K562 (cell line): ENCODE results near the gene SPTBN5. TPM values are rescaled to one million over a fixed set of nuclear protein-coding genes. Genes with fewer than 3 reads are reported as not detected.

ENCODE experiments used
- BRF1 ChIP-seq: IDR thresholded peaks from 3 replicates; pipeline ENCODE4 v1.6.1; 2011; ENCODE audit warnings: borderline replicate concordance, mild to moderate bottlenecking; ENCODE audit not compliant: insufficient read length; ENCODE audit errors: extremely low read depth
- CHD2 ChIP-seq: IDR thresholded peaks from 2 replicates; pipeline ENCODE4 v1.6.1; 2011; ENCODE audit warnings: low read depth, low read length
- JUN ChIP-seq, 2 experiments: sonication (generic) in 1 of 2; formaldehyde crosslinking in 1 of 2; IDR thresholded peaks; 2 replicates each; pipeline versions ENCODE4 v1.6.1 to v1.8.0; 2012 to 2022; ENCODE audit warnings: borderline replicate concordance in 2 of 2, mild to moderate bottlenecking in 2 of 2, improper control_type of control experiment in 1 of 2, low read depth in 1 of 2, low read length in 1 of 2, missing genetic modification reagents in 1 of 2
- NELFE ChIP-seq: IDR thresholded peaks from 2 replicates; pipeline ENCODE4 v1.6.1; 2011; ENCODE audit warnings: mild to moderate bottlenecking; ENCODE audit not compliant: insufficient read depth, insufficient read length
- SREBF2 ChIP-seq: sonication (generic); formaldehyde crosslinking; IDR thresholded peaks from 2 replicates; pipeline ENCODE4 v1.4.0; 2020; ENCODE audit warnings: mild to moderate bottlenecking, missing genetic modification reagents
- ZNF239 ChIP-seq: fragments of 250-450 bp; sonication (Bioruptor Pico); IDR thresholded peaks from 2 replicates; pipeline ENCODE4 v1.4.0; 2020; ENCODE audit warnings: mild to moderate bottlenecking
- ZNF77 ChIP-seq: fragments of 250-450 bp; sonication (Bioruptor Pico); IDR thresholded peaks from 2 replicates; pipeline ENCODE4 v1.5.0; 2020
- polyA plus RNA-seq, 8 experiments: library from polyadenylated mRNA; depleted of rRNA in 4 of 8; stranded (reverse) in 5 of 8; unstranded in 3 of 8; fragments of >200 nt; fragmentation: Nextera tagmentation in 2 of 8; fragmentation: Illumina TruSeq in 1 of 8; extraction: Ambion mirVana in 2 of 8; extraction: Trizol in 1 of 8; gene quantifications; 2 replicates each; pipeline versions ENCODE4 v1.2.1 to v1.2.3, GENCODE V29; 2011 to 2014; ENCODE audit warnings: inconsistent platforms in 1 of 8, missing spikeins in 1 of 8
- total RNA-seq, 7 experiments: library from RNA; depleted of rRNA in 6 of 7; stranded (reverse); fragments of >200 nt in 6 of 7; fragmentation: Illumina TruSeq in 2 of 7; extraction: Trizol in 2 of 7; gene quantifications; 2 replicates each; pipeline versions ENCODE4 v1.2.1 to v1.2.3, GENCODE V29; 2011 to 2021; ENCODE audit warnings: low replicate concordance in 1 of 7
- TF ChIP-seq, protein P1 (sequence below): fragments of 250-450 bp; sonication (Bioruptor Pico); IDR thresholded peaks from 2 replicates; pipeline ENCODE4 v1.8.0; 2022; ENCODE audit warnings: moderate library complexity, mild to moderate bottlenecking, inconsistent platforms
- TF ChIP-seq, protein P2 (sequence below): fragments of 250-450 bp; sonication (Bioruptor Pico); IDR thresholded peaks from 2 replicates; pipeline ENCODE4 v1.4.0; 2020

Gene SPTBN5
- total and polyA plus RNA-seq, 9 of the 15 experiments (the other 6 are each of a cell fraction or from before 2014, with no cell fraction given): 0.02 TPM; not detected in 8

DNA sequence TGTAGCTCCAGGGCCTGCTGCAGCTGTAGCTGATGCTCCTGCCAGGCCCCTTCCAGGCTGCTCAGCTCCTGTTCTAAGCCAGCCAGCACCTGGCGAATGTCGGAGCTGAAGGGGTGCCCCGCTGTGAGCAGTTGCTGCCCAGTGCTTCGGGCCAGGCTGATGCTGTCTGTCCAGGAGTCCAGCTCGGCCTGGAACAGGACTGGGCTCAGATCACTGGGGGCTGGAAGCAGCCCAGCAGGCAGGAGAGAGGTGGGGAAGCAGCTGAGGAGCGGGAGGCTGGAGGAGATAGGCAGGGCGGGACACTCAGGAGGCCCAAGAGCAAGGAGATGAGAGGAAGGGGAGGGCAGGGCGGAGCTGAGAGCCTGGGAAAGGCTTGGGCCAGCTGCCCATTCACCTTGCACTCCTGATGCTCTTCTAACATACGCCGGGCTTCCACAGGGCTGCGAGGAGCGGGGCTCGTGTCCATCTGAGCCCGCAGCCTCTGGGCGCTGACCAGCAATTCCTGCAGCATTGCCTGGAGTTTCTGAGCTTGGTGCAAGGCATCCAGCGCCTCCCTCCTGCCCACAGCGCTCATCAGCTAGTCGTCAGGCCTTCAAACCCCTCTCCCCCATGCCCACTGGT, 32.0 kb downstream of the SPTBN5 start (continued):
- TF ChIP-seq, protein P1, sequence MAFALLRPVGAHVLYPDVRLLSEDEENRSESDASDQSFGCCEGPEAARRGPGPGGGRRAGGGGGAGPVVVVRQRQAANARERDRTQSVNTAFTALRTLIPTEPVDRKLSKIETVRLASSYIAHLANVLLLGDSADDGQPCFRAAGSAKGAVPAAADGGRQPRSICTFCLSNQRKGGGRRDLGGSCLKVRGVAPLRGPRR (CRISPR knock-in tag): no peak
- TF ChIP-seq, protein P2, sequence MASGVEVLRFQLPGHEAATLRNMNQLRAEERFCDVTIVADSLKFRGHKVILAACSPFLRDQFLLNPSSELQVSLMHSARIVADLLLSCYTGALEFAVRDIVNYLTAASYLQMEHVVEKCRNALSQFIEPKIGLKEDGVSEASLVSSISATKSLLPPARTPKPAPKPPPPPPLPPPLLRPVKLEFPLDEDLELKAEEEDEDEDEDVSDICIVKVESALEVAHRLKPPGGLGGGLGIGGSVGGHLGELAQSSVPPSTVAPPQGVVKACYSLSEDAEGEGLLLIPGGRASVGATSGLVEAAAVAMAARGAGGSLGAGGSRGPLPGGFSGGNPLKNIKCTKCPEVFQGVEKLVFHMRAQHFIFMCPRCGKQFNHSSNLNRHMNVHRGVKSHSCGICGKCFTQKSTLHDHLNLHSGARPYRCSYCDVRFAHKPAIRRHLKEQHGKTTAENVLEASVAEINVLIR (CRISPR knock-in tag): no peak
- no peak for TF ChIP-seq ZNF239 (CRISPR knock-in tag)
- TF ChIP-seq BRF1: no peak
- no peak for TF ChIP-seq NELFE
- TF ChIP-seq CHD2: no peak
- TF ChIP-seq JUN (IDR thresholded peaks at IDR 0.05; ENCODE audit: borderline replicate concordance, low read depth, low read length): no peak
- no peak for TF ChIP-seq JUN (CRISPR knock-in tag; IDR thresholded peaks at IDR 0.05; ENCODE audit: borderline replicate concordance)
- no peak for TF ChIP-seq SREBF2 (CRISPR knock-in tag)
- no peak for TF ChIP-seq ZNF77 (CRISPR knock-in tag)
